Spleen (tissue), 11 donors: ENCODE measurements around the gene DAB2. TPM values are rescaled to one million over a fixed set of nuclear protein-coding genes. Genes with fewer than 3 reads are reported as not detected.

Experiments
- DNase-seq: peaks from one replicate; pipeline ENCODE4 v3.0.0-alpha.2; 2020
- H3K27ac ChIP-seq, 8 donors: fragments of 200-600 bp; sonication (generic) in 7 of 8; 1 replicate in 4 of 8; 2 replicates in 4 of 8; pipeline versions ENCODE4 v1.5.0 to v1.8.0; 2016 to 2021; ENCODE audit warnings: inconsistent platforms in 4 of 8, mild to moderate bottlenecking in 4 of 8, moderate library complexity in 1 of 8
- H3K27me3 ChIP-seq, 7 donors: fragments of 200-600 bp; sonication (generic) in 6 of 7; replicated peaks in 1 of 7; 1 replicate in 4 of 7; 2 replicates in 3 of 7; pipeline versions ENCODE4 v1.5.0 to v1.8.0; 2016 to 2021; ENCODE audit warnings: inconsistent platforms in 3 of 7, mild to moderate bottlenecking in 1 of 7
- H3K36me3 ChIP-seq, 6 donors: fragments of 200-600 bp; sonication (generic) in 5 of 6; 1 replicate in 4 of 6; 2 replicates in 2 of 6; pipeline versions ENCODE4 v1.5.0 to v1.8.0; 2016 to 2021; ENCODE audit warnings: inconsistent platforms in 2 of 6
- H3K4me1 ChIP-seq, 6 donors: fragments of 200-600 bp; sonication (generic) in 5 of 6; 1 replicate in 3 of 6; 2 replicates in 3 of 6; pipeline versions ENCODE4 v1.5.0 to v1.8.0; 2016 to 2021; ENCODE audit warnings: inconsistent platforms in 3 of 6
- H3K4me3 ChIP-seq, 8 donors: fragments of 200-600 bp; sonication (generic) in 7 of 8; 1 replicate in 4 of 8; 2 replicates in 4 of 8; pipeline versions ENCODE4 v1.5.0 to v1.8.0; 2016 to 2021; ENCODE audit warnings: inconsistent platforms in 4 of 8, mild to moderate bottlenecking in 4 of 8, moderate library complexity in 2 of 8
- H3K9me3 ChIP-seq, 8 donors: fragments of 200-600 bp; sonication (generic) in 7 of 8; 1 replicate in 4 of 8; 2 replicates in 4 of 8; pipeline versions ENCODE4 v1.5.0 to v1.8.0; 2016 to 2021; ENCODE audit warnings: inconsistent platforms in 4 of 8
- CTCF ChIP-seq, 11 experiments: fragments of 200-600 bp in 7 of 11; fragments of 450-650 bp in 4 of 11; sonication (generic) in 4 of 11; IDR thresholded peaks in 8 of 11; conservative IDR thresholded peaks in 3 of 11; 1 replicate in 7 of 11; 2 replicates in 4 of 11; pipeline versions ENCODE4 v1.4.0 to v1.8.0; 2016 to 2021; ENCODE audit warnings: antibody characterized with exemption in 11 of 11, inconsistent platforms in 4 of 11, mild to moderate bottlenecking in 1 of 11
- POLR2A ChIP-seq, 3 donors: fragments of 450-650 bp; IDR thresholded peaks; one replicate each; pipeline ENCODE4 v1.5.1; 2017; ENCODE audit warnings: antibody characterized with exemption in 3 of 3, mild to moderate bottlenecking in 1 of 3
- POLR2AphosphoS5 ChIP-seq, 3 donors: sonication (generic); formaldehyde crosslinking; IDR thresholded peaks; one replicate each; pipeline ENCODE4 v1.5.1; 2017; ENCODE audit warnings: antibody characterized with exemption in 3 of 3
- WGBS, 5 donors: extraction: QIAGEN DNeasy Blood & Tissue Kit in 3 of 5; methylation state at CpG; one replicate each; pipeline versions ENCODE4 v1.1.5 to v1.1.7; 2013 to 2018; 5-methylcytosine and 5-hydroxymethylcytosine counted together
- intact Hi-C: fragments of 100-400 bp; cut with DNase I; formaldehyde crosslinking; loops from one replicate; pipeline ENCODE4 v1.15.0; 2023; ENCODE audit warnings: low total_unique reads
- polyA plus RNA-seq, 3 donors: library from polyadenylated mRNA; stranded (reverse); fragments of 200-250 nt; gene quantifications; one replicate each; pipeline ENCODE4 v1.2.1, GENCODE V29; 2013
- total RNA-seq, 7 donors: library from RNA; depleted of rRNA in 3 of 7; stranded (reverse); fragments of >200 nt in 3 of 7; fragmentation: NEBNext Ultra II Directional in 4 of 7; extraction: Animal tissue kit (Norgen Biotek cat#: 25700) in 4 of 7; gene quantifications; one replicate each; pipeline versions ENCODE4 v1.1.0 to v1.2.1, GENCODE V29; 2016 to 2021
- donor health status: healthy with polysubstance abuse.
- donor health status: DM: no; HTN: no; CAD: no; lungs with moderate emphysema.
- donor health status: DM: no; HTN: no; CAD: no.
- donor health status: Bipolar disorder and iron deficiency.
- donor health status: healthy.
- donor health status: DM: no; HTN: no; CAD: no.
- donor health status: DM: yes; HTN: yes; CAD: no.

DAB2 gene
- total and polyA plus RNA-seq, 10 donors: 19.4 to 206 (median 125) TPM

- no peak for DNase-seq
- no peak overlapping the region for H3K4me3 ChIP-seq
- no peaks in the 10 kb centered on the region for H3K27me3 ChIP-seq
- H3K27ac ChIP-seq: no peak overlapping the region
- intact Hi-C loops: no loop called here
- TF ChIP-seq CTCF (IDR thresholded peaks at IDR 0.05 in 8 of 11, conservative IDR thresholded peaks at IDR 0.05 in 3 of 11) (no peak), POLR2A (IDR thresholded peaks at IDR 0.05) (no peak), POLR2AphosphoS5 (IDR thresholded peaks at IDR 0.05) (no peak)
- no peaks in the 10 kb centered on the region for H3K9me3 ChIP-seq
- H3K36me3 ChIP-seq: no peaks in the 10 kb centered on the region
- WGBS, 5 donors: 92 to 97% (median 93%) methylated on average over 4 of the region's 4 CpGs
- no peaks in the 10 kb centered on the region for H3K4me1 ChIP-seq
Observed at GRCh38 chr5:39361306-39361705, 63.5 kb downstream of the DAB2 start.

- no peak for DNase-seq
- Histone ChIP-seq H3K27ac (no peak overlapping the region), H3K4me1 (no peaks in the 10 kb centered on the region), H3K27me3 (no peaks in the 10 kb centered on the region), H3K9me3 (no peaks in the 10 kb centered on the region), H3K36me3 (no peaks in the 10 kb centered on the region), H3K4me3 (no peak overlapping the region)
- intact Hi-C loops: no loop called here
- TF ChIP-seq POLR2AphosphoS5 (IDR thresholded peaks at IDR 0.05) (no peak), POLR2A (IDR thresholded peaks at IDR 0.05) (no peak), CTCF (IDR thresholded peaks at IDR 0.05 in 8 of 11, conservative IDR thresholded peaks at IDR 0.05 in 3 of 11) (no peak)
- 64 to 85% (median 74%) methylated on average over 5 of the region's 5 CpGs for WGBS, 5 donors
Observed at GRCh38 chr5:39360471-39361111, 64.2 kb downstream of the DAB2 start.

- Histone ChIP-seq H3K4me3 (no peak overlapping the region), H3K36me3 (no peaks in the 10 kb centered on the region), H3K9me3 (peaks cover 0 to 14% (median 12%) of the 10 kb centered on the region in 8 donors), H3K4me1 (no peaks in the 10 kb centered on the region), H3K27me3 (no peaks in the 10 kb centered on the region), H3K27ac (no peak overlapping the region)
- WGBS, 5 donors: 89 to 98% (median 95%) methylated on average over 3 of the region's 3 CpGs
- DNase-seq: no peak
- intact Hi-C loops: no loop called here
- TF ChIP-seq CTCF (IDR thresholded peaks at IDR 0.05 in 8 of 11, conservative IDR thresholded peaks at IDR 0.05 in 3 of 11) (no peak), POLR2A (IDR thresholded peaks at IDR 0.05) (no peak), POLR2AphosphoS5 (IDR thresholded peaks at IDR 0.05) (no peak)
Observed at GRCh38 chr5:39356263-39356662, 68.5 kb downstream of the DAB2 start.

- DNase-seq: no peak
- intact Hi-C loops: no loop called here
- no peak for TF ChIP-seq CTCF (IDR thresholded peaks at IDR 0.05 in 8 of 11, conservative IDR thresholded peaks at IDR 0.05 in 3 of 11)
- TF ChIP-seq POLR2AphosphoS5 (IDR thresholded peaks at IDR 0.05): no peak
- TF ChIP-seq POLR2A (IDR thresholded peaks at IDR 0.05): no peak
- Histone ChIP-seq H3K36me3 (no peaks in the 10 kb centered on the region), H3K27me3 (no peaks in the 10 kb centered on the region), H3K4me1 (no peaks in the 10 kb centered on the region), H3K4me3 (no peak overlapping the region), H3K27ac (no peak overlapping the region), H3K9me3 (peaks cover 0 to 24% (median 21%) of the 10 kb centered on the region in 8 donors)
- WGBS, 5 donors: 44 to 74% (median 51%) methylated on average over 3 of the region's 3 CpGs
Observed at GRCh38 chr5:39355324-39355723, 69.5 kb downstream of the DAB2 start.
